ENCODE results near the gene UBE2L6. TPM values are rescaled to one million over a fixed set of nuclear protein-coding genes. Genes with fewer than 3 reads are reported as not detected.

UBE2L6 gene
- total and polyA plus RNA-seq, 4 donors, result 18.6 to 97.2 (median 65.1) TPM

DNA sequence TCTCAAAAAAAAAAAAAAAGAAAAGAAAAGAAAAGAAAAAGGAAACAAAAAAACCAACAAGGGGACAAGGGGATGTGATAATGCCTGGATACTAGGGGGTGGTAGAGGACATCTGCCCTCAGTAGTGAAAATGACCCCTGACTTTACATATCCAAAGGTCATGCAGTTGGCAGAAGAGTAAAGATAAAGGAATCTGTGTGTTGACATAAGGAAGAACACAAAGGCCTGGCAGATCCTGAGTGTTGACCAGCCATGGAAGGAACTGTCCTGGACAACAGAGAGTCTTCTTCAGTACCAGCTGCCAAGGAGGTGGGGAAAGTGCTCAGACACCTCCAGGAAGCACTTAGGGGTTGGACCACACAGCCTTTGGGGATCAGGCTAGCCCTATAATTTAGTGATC lies 64.6 kb downstream of the UBE2L6 start (continued):
- TF ChIP-seq, protein P1, sequence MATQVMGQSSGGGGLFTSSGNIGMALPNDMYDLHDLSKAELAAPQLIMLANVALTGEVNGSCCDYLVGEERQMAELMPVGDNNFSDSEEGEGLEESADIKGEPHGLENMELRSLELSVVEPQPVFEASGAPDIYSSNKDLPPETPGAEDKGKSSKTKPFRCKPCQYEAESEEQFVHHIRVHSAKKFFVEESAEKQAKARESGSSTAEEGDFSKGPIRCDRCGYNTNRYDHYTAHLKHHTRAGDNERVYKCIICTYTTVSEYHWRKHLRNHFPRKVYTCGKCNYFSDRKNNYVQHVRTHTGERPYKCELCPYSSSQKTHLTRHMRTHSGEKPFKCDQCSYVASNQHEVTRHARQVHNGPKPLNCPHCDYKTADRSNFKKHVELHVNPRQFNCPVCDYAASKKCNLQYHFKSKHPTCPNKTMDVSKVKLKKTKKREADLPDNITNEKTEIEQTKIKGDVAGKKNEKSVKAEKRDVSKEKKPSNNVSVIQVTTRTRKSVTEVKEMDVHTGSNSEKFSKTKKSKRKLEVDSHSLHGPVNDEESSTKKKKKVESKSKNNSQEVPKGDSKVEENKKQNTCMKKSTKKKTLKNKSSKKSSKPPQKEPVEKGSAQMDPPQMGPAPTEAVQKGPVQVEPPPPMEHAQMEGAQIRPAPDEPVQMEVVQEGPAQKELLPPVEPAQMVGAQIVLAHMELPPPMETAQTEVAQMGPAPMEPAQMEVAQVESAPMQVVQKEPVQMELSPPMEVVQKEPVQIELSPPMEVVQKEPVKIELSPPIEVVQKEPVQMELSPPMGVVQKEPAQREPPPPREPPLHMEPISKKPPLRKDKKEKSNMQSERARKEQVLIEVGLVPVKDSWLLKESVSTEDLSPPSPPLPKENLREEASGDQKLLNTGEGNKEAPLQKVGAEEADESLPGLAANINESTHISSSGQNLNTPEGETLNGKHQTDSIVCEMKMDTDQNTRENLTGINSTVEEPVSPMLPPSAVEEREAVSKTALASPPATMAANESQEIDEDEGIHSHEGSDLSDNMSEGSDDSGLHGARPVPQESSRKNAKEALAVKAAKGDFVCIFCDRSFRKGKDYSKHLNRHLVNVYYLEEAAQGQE (IDR thresholded peaks at IDR 0.05), result no peak
- TF ChIP-seq RXRA (IDR thresholded peaks at IDR 0.05) (peak; percentile 82 to 84), JUND (IDR thresholded peaks at IDR 0.05) (peak in 1 of 2 donors; percentile 62)
- TF ChIP-seq, protein P2, sequence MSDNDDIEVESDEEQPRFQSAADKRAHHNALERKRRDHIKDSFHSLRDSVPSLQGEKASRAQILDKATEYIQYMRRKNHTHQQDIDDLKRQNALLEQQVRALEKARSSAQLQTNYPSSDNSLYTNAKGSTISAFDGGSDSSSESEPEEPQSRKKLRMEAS (IDR thresholded peaks at IDR 0.05), result peak; percentile 42

DNA sequence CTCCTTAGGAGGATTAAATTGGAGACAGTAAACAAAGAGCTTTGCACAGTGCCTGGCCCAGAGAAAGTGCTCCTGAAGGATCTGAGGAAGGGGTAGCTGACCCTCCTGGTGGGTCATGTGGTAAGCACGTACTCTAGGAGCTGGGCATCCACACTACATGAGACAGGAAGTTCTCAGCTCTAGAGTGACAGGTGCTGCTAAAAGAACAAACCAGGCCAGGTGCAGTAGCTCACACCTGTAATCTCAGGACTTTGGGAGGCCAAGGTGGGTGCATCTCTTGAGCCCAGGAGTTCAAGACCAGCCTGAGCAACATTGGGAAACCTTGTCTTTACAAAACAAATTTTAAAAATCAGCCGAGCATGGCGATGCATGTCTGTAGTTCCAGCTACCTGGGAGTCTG lies 65.1 kb downstream of the UBE2L6 start:
- WGBS, result 74% methylated on average over 3 of the region's 3 CpGs
- H3K4me1 ChIP-seq (ENCODE audit: control insufficient read depth in 4 of 4, insufficient read depth in 4 of 4, low read length in 3 of 4), result peaks cover 42 to 71% (median 64%) of the 10 kb centered on the region in 4 donors
- no peak overlapping the region for H3K9ac ChIP-seq (ENCODE audit: low read depth in 1 of 2, low read length in 2 of 2)
- H3K27me3 ChIP-seq (ENCODE audit: control insufficient read depth in 4 of 4, insufficient read depth in 4 of 4, low read length in 3 of 4), result no peaks in the 10 kb centered on the region
- no peaks in the 10 kb centered on the region for H3K9me3 ChIP-seq (ENCODE audit: control insufficient read depth in 4 of 4, low read length in 3 of 4)
- TF ChIP-seq SP1 (IDR thresholded peaks at IDR 0.05), result no peak
- TF ChIP-seq YY1 (IDR thresholded peaks at IDR 0.05), result no peak
- TF ChIP-seq NR2F2 (IDR thresholded peaks at IDR 0.05), result no peak
- no peak for TF ChIP-seq TAF1 (conservative IDR thresholded peaks at IDR 0.05)
- no peak for TF ChIP-seq RXRA (IDR thresholded peaks at IDR 0.05)
- no peak for TF ChIP-seq HNF4A (conservative IDR thresholded peaks at IDR 0.05)
- TF ChIP-seq GABPA (IDR thresholded peaks at IDR 0.05 in 1 of 2, conservative IDR thresholded peaks at IDR 0.05 in 1 of 2), result no peak
- no peak for TF ChIP-seq FOXA2 (IDR thresholded peaks at IDR 0.05)
- TF ChIP-seq JUND (IDR thresholded peaks at IDR 0.05), result no peak
- no peak for TF ChIP-seq RAD21 (IDR thresholded peaks at IDR 0.05)
- H3K36me3 ChIP-seq (ENCODE audit: control insufficient read depth in 4 of 4, insufficient read depth in 3 of 4, low read depth in 1 of 4, low read length in 3 of 4), result peaks cover 0 to 14% (median 9%) of the 10 kb centered on the region in 4 donors
- H3K27ac ChIP-seq (ENCODE audit: low read depth in 1 of 2, low read length in 2 of 2), result peak overlapping the region; percentile 79 to 82
- no peak for DNase-seq (ENCODE audit: low spot score)
- no peak overlapping the region for H3K4me3 ChIP-seq (ENCODE audit: low read depth in 1 of 3, low read length in 3 of 3)

DNA sequence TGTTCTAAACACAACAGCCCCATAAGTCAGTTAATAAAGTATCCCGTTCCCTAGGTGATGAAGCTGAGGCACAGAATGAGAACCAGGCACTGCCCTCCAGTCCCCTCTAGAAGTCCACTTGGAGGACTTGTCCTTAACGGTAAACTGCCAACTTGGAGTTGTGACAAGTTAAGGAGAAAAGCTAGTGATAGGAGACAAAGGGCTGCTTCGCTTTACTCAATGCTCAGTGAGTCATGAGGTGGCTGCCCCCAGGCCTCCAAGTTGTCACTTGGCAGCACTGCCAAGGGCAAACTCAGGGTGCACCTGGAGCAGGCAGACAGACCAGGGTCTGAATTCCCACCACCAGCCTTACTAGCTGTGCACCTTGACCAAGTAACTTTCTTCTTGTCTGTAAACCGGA lies 65.5 kb downstream of the UBE2L6 start:
- Histone ChIP-seq H3K27me3 (ENCODE audit: control insufficient read depth in 4 of 4, insufficient read depth in 4 of 4, low read length in 3 of 4) (no peaks in the 10 kb centered on the region), H3K9ac (ENCODE audit: low read depth in 1 of 2, low read length in 2 of 2) (peak overlapping the region in 1 of 2 donors; percentile 10), H3K4me1 (ENCODE audit: control insufficient read depth in 4 of 4, insufficient read depth in 4 of 4, low read length in 3 of 4) (peaks cover 43 to 75% (median 68%) of the 10 kb centered on the region in 4 donors), H3K4me3 (ENCODE audit: low read depth in 1 of 3, low read length in 3 of 3) (no peak overlapping the region), H3K9me3 (ENCODE audit: control insufficient read depth in 4 of 4, low read length in 3 of 4) (no peaks in the 10 kb centered on the region), H3K27ac (ENCODE audit: low read depth in 1 of 2, low read length in 2 of 2) (peak overlapping the region; percentile 79 to 82), H3K36me3 (ENCODE audit: control insufficient read depth in 4 of 4, insufficient read depth in 3 of 4, low read depth in 1 of 4, low read length in 3 of 4) (peaks cover 0 to 14% (median 9%) of the 10 kb centered on the region in 4 donors)
- 56% methylated on average over 4 of the region's 4 CpGs for WGBS
- DNase-seq (ENCODE audit: low spot score), result no peak
- TF ChIP-seq, protein P1 (IDR thresholded peaks at IDR 0.05), result no peak
- TF ChIP-seq YY1 (IDR thresholded peaks at IDR 0.05) (no peak), HNF4A (conservative IDR thresholded peaks at IDR 0.05) (peak; percentile 79 to 88), FOXA1 (IDR thresholded peaks at IDR 0.05) (no peak), NR2F2 (IDR thresholded peaks at IDR 0.05) (no peak), RXRA (IDR thresholded peaks at IDR 0.05) (peak; percentile 68 to 78), GABPA (IDR thresholded peaks at IDR 0.05 in 1 of 2, conservative IDR thresholded peaks at IDR 0.05 in 1 of 2) (no peak), JUND (IDR thresholded peaks at IDR 0.05) (peak; percentile 86 to 90), FOXA2 (IDR thresholded peaks at IDR 0.05) (no peak), EGR1 (IDR thresholded peaks at IDR 0.05; ENCODE audit: low read depth in 2 of 2) (no peak), SP1 (IDR thresholded peaks at IDR 0.05) (peak; percentile 58), HNF4G (IDR thresholded peaks at IDR 0.05) (peak; percentile 21), TAF1 (conservative IDR thresholded peaks at IDR 0.05) (no peak), RAD21 (IDR thresholded peaks at IDR 0.05) (no peak)
- TF ChIP-seq, protein P3, sequence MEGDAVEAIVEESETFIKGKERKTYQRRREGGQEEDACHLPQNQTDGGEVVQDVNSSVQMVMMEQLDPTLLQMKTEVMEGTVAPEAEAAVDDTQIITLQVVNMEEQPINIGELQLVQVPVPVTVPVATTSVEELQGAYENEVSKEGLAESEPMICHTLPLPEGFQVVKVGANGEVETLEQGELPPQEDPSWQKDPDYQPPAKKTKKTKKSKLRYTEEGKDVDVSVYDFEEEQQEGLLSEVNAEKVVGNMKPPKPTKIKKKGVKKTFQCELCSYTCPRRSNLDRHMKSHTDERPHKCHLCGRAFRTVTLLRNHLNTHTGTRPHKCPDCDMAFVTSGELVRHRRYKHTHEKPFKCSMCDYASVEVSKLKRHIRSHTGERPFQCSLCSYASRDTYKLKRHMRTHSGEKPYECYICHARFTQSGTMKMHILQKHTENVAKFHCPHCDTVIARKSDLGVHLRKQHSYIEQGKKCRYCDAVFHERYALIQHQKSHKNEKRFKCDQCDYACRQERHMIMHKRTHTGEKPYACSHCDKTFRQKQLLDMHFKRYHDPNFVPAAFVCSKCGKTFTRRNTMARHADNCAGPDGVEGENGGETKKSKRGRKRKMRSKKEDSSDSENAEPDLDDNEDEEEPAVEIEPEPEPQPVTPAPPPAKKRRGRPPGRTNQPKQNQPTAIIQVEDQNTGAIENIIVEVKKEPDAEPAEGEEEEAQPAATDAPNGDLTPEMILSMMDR (IDR thresholded peaks at IDR 0.05; ENCODE audit: low read depth, low read length, missing input control), result no peak
- TF ChIP-seq, protein P4, sequence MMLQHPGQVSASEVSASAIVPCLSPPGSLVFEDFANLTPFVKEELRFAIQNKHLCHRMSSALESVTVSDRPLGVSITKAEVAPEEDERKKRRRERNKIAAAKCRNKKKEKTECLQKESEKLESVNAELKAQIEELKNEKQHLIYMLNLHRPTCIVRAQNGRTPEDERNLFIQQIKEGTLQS (IDR thresholded peaks at IDR 0.05), result peak; percentile 57
- TF ChIP-seq, protein P5, sequence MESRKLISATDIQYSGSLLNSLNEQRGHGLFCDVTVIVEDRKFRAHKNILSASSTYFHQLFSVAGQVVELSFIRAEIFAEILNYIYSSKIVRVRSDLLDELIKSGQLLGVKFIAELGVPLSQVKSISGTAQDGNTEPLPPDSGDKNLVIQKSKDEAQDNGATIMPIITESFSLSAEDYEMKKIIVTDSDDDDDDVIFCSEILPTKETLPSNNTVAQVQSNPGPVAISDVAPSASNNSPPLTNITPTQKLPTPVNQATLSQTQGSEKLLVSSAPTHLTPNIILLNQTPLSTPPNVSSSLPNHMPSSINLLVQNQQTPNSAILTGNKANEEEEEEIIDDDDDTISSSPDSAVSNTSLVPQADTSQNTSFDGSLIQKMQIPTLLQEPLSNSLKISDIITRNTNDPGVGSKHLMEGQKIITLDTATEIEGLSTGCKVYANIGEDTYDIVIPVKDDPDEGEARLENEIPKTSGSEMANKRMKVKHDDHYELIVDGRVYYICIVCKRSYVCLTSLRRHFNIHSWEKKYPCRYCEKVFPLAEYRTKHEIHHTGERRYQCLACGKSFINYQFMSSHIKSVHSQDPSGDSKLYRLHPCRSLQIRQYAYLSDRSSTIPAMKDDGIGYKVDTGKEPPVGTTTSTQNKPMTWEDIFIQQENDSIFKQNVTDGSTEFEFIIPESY (IDR thresholded peaks at IDR 0.05), result no peak

Data from liver (tissue), 9 donors.